Urothelium cell line (cell line): ENCODE measurements around the gene RNF10.
"Not testable (repeated sequence)": the region's sequence is repeated elsewhere in the genome, so short reads cannot be mapped to it uniquely, and the experiment has no call there.

Source experiments
- DNase-seq: peaks from one replicate; pipeline ENCODE4 v3.0.0; 2011; ENCODE audit warnings: low spot score, mixed read lengths
- FAIRE-seq: peaks from 2 replicates; lab custom pipeline; 2011; peaks lifted over from hg19 to GRCh38; lab: Jason Lieb, UNC

Gene RNF10

DNA sequence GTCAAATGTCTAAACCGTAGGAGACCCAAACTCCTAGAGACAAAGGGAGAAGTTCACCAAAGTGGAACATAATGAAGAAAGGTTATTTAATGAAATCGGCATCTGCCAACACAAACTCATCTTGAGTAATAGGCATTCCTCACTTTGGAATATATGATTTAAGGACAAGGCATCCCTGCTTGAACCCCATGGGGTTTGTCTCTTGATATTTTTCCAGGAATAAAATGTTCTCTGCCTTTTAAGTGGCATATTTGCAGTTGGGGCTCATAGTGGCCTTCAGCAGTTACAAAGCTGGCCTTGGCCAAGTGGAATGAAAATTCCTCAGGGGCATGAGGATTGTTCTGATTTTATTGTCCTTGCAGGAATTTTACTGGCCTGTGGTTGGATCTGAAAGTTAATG lies 40.0 kb downstream of the RNF10 start:
- DNase-seq: no peak
- FAIRE-seq: no peak

DNA sequence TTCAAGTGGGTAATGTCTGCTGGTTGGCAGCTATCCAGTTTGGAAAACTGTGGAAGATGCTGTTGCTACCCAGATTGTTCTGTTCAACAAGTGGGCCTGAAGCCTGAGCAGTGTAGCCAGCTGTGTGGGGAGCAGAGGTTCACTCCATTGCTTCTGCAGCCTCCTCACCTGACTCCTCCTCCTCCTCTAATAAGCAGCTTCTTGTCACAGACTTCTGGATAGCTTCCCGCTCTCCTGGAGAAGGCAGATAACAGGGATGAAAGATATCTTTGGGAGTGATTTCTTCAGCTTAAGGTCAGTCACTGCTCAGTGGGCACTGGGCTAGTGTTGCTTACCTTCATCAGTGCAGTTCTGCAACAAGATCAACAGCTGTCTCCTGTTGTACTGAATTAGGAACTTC lies 45.0 kb downstream of the RNF10 start:
- DNase-seq: no peak
- no peak for FAIRE-seq

DNA sequence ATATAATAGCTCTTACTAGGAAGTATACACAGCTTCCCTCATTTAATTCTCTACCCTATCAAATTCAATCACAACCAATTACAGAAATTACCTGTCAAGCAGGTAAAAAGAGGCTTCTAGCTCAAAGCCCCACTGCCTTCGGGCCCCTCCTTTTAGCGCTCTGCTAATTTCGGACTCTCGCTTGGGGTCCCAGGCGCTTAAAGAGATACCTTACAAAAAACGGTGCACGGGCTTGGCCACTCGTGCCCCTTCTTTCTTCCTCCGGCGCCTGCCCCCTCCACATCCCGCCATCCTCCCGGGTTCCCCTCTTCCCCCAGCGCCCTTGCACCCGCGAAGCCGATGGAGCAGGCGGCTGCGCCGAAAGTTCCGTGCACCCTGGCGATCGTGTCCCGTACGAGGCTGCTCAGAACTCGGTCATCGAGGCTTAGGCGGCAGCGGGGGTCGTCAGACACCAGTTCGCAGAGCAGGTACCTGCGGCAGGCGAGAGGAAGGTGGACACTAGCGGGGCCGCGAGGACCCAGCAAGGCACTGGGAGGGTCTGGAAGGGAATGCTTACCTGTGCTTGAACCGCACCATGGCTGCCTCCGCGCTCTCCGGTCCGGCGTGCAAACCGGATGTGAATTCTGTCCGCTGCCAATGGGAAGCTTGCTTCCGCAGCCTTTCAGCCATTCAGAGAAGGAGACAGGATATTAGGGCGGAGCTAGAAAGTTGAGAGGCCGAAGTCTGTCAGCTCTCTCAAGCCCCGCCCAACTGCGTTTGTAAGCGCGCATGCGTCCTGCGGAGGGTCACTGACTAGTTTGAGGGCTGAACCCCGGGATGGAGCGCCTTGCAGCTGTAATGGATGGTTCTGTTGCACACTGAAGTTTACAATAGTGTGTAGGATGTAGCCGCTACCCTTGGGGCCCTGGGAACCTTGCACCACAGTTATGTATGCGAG lies 46.9 kb downstream of the RNF10 start, which contains the start of gene POP5:
TSS of gene POP5 (minus strand) at position 616 of the 937 bp plus-strand sequence. CDS start at position 576, 40 bp downstream.
- DNase-seq (peak; percentile 94), FAIRE-seq (no peak)

DNA sequence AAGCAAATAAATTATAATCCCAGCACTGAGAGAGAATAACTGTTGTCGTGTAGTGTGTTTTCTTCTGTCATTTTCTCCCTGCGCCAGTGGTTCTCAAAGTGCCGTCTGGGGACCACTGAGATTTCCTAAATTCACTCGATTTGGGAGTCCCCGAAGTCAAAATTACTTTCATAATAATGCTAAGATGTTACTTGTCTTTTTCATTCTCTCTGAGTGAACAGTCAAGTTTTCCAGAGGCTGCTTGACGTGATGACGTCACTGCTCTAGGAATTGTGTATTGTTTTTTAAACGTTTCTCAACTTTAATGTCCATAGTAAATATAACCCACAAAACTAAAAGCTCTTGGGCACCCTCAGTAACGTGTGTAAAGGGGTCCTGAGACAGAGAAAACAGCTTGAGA lies 47.8 kb downstream of the RNF10 start:
- DNase-seq (no peak), FAIRE-seq (no peak)

DNA sequence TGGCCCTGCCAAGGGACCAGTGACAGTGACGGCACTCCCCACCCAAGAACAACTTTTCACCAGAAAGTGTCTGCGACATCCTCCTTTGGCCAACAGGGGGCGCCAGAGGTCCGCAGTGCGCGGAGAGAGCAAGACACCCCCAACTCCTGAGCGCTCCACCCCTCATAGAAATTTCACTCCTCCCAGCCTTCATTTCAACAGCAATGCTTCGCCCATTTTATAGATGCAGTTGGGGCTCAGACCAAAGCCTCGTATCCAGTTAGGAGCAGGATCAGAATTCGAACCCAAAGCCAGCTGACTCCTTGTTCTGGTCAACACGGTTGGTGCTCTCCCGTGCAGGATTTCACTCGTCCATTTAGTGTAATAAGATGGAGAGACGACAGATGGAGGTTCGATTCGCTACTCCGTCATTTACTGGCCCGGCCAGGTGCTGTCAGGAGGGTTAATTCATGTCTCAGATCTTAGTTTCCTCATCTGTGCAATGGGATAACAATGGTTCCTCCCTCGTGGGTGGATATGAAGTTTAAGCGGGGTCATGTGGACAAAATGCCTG lies 49.4 kb downstream of the RNF10 start:
- DNase-seq (peak; percentile 71), FAIRE-seq (no peak)

DNA sequence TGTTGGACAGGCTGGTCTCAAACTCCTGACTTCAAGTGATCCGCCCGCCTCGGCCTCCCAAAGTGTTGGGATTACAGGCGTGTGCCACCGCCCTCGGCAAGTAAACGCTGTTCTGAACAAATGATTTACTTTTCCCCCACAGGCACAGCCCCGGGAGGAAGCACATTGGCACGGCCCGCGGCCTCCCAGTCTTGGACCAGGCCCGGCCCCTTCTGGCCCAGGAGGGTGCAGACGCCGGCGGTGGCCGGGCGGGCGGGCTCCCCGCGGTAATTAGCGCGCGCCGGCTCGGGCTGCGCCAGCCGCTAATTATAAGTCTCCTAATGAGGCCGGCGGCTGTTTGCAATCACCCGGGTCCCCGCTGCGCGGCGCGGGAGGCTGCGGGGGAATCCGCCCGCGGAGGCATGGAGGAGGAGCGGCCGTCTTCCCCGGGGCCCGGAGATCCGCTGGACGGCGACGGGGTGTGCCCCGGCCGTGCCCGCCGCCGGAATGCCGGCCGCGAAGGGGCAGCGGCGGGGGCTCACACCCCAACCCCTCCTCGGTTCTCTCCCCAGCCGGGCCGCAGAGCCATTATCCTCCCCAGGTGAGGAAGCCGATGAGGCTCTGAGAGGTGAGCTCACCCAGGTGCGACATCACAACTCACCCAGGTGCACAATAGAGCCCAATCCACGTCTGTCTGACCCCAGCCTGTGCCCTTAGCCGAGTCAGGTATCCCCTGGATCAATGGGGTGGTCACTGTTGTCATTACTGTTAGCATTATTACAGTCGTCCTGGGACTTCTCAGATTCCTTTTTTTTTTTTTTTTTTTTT lies 50.4 kb downstream of the RNF10 start:
- FAIRE-seq: no peak
- no peak for DNase-seq

DNA sequence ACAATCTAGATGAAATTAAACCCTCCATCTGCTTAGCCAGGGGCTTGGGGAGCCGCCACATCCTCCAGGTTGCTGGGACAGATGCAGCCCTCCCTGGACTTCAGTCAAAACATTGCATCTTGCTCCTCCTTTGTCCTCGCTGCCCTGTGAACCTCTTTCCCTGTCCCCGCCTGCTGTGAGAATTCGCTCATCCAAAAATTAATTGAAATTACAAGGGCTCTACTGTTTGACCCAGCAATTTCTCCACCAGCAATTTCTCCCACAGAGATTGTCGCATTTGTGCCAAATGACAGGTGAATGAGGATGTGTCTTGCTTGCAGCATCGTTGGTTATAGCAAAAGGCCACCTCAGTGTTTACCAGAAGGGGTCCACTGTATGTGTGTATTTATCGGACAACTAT lies 52.0 kb downstream of the RNF10 start:
- no peak for DNase-seq
- FAIRE-seq: no peak

DNA sequence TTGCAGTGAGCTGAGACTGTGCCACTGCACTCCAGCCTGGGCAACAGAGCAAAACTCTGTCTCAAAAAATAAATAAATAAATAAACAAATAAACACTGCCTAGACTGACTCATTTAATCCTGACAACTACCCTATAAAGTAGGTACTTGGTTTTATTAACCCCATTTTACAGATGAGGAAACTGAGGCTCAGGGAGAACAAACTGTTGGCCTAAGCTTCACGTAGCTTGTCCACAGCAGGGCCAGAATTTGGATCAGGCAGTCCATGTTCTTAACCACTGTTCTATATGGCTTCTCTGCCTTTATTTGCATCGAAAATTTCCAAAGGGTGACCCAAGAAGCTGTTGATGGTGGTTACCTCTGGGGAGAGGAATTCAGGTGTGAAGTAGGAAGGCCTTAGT lies 52.7 kb downstream of the RNF10 start:
- DNase-seq: no peak
- no peak for FAIRE-seq

DNA sequence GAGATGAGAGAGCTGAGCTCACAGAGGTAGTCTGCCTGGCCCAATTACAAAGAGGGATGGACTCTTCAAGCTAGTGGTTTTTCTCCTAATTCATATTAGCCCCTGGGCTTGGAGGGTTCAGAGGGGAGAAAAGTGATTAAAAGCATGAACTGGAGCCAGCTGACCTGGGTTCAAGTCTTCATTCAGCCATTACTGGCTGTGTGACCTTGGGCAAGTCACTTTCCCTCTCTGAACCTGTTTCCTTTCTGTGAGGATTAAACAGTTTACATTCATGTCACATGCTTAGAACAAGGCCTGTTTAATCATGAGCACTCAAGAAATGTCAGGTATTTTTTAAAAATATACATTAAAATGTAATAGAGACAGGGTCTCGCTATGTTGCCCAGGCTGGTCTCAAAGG lies 54.2 kb downstream of the RNF10 start:
- DNase-seq (no peak), FAIRE-seq (no peak)

DNA sequence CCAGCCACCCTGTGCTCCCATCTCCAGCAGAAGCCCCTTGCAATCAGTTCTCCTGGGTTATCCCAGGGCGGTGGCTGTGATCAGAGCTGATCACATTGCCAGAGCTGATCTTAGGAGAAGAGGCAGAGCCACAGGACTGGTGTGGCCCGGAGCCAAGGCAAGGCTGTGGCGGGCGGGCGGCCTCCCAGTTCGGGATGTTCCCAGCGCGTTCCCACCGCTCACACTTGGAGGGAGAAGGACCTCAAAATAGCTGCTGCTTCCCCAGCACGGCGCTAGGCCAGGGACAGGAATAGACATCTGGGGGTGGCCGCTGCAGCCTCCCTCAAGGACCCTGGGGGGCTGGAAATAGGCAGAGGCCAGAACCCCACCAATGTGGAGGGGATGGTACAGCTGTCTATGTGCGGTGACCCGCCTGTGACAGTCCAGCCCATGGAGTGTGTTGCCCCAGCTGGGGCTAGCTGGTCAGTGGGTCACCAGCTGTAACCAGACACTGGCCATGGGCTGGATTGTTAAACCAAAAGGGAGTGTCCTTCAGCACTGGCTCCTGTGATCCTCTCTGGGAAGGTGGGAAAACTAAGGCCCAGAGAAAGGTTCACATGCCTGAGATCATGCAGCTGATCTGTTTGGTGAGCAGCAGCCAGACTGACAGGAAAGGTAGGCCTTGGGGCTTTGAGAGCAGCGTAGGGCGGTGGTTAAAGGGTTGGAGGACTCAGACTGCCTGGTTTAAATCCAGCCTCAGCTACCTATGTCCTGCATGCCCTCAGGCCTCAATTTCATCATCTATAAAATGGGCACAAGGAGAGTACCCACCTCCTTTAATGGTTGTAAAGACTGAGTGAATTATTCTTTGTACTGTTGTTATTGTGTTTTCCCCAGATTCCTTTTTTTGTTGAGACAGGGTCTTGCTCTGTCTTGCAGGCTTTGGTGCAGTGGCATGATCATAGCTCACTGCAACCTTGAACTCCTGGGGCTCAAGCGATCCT lies 55.1 kb downstream of the RNF10 start:
- FAIRE-seq: no peak

DNA sequence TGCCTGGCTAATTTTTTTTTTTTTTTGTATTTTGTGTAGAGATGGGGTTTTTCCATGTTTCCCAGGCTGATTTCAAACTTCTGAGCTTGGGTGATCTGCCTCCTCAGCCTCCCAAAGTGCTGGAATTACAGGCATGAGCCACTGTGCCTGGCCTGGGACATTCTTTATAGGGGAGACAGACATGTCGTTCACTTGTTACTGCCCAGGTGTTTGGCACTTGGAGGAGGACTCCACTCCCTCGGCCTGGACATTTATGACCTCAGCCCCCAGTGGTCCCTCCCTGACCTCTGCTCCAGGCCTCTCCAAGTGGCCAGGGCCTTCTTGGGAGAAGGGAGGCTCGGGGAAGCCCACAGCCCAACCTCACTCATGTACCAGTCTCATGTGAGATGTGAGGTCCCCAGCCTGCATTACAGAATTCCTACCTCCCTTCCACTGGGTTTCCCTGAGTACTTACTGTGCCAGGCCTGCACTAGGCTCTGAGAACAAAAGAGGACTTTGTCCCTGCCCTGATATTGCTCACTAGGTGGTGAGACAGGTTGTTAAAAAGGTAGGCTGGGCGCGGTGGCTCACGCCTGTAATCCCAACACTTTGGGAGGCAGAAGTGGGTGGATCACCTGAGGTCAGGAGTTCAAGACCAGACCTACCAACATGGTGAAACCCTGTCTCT lies 56.7 kb downstream of the RNF10 start:
- no peak for DNase-seq
- no peak for FAIRE-seq

More for the DNA sequence above, 55.1 kb downstream of the RNF10 start:
- DNase-seq: no peak

DNA sequence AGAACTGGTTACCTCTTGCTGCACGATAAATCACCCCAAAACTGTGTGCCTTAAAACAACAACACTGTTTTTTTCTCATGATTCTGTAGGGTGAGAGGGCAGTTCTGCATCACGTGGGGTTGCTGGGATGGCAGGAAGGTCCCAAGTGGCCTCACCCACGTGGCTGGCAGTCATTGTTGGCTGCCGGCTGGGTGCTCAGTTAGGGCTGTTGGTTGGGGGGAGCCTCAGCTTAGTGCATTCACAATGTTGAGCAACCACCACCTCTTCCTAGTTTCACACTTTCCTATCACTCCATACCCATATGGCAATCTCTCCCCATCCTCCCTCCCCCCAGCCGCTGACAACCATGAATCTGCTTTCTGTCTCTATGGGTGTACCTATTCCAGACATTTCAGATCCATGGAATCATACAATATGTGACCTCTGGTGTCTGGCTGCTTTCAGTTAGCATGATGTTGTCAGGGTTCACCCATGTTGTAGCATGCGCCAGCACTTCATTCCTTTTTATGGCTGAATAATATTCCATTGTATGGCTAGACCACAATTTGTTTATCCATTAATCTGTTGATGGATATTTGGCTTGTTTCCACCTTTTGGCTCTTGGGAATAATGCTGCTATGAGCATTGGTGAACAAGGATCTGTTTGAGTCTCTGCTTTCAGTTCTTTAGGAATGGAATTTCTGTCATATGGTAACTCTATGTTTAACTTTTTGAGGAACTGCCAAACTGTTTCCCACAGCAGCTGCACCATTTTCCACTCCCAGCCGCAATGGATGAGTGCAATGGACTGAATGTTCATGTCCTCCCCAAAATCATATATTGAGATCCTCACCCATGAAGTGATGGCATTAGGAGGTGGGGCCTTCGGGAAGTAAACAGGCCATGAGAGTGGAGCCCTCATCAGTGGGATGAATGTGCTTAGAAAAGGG lies 58.2 kb downstream of the RNF10 start:
- no peak for FAIRE-seq
- DNase-seq: no peak

DNA sequence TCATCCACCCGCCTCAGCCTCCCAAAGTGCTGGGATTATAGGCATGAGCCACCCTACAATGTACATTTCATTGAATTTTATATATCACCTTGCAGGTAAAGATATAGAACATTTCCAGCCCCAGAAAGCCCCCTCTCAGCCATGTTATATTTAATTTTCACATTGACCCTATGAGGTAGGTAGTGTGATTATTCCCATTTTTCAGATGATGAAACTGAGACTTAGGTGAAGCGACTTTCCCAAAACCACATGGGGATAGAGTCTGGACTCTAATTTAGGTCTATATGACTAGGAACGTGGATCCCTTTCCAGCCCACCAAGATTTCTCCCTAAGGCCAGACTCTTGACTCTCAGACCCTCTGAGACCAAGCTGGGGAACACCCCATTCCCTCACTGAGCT lies 62.7 kb downstream of the RNF10 start:
- FAIRE-seq: no peak

DNA sequence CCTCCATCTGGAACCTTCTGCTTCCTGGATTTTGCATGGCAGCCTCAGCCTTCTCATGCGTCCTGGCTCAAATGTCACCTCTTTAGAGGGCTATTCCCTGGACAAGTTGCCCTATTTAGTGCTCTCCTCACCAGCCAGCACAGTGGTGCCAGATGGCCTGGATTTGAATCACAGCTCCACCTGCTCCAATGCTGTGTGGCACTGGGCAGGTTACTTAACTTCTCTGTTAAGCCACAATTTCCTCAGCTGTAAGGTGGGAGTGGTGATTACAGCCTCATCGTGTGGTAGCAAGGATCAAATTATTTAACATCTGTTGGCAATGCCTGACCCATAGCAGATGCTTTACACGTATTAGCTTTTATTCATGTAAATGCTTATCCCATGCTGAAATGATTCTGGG lies 63.7 kb downstream of the RNF10 start:
- DNase-seq (no peak), FAIRE-seq (no peak)

More for the DNA sequence above, 62.7 kb downstream of the RNF10 start:
- DNase-seq: no peak

DNA sequence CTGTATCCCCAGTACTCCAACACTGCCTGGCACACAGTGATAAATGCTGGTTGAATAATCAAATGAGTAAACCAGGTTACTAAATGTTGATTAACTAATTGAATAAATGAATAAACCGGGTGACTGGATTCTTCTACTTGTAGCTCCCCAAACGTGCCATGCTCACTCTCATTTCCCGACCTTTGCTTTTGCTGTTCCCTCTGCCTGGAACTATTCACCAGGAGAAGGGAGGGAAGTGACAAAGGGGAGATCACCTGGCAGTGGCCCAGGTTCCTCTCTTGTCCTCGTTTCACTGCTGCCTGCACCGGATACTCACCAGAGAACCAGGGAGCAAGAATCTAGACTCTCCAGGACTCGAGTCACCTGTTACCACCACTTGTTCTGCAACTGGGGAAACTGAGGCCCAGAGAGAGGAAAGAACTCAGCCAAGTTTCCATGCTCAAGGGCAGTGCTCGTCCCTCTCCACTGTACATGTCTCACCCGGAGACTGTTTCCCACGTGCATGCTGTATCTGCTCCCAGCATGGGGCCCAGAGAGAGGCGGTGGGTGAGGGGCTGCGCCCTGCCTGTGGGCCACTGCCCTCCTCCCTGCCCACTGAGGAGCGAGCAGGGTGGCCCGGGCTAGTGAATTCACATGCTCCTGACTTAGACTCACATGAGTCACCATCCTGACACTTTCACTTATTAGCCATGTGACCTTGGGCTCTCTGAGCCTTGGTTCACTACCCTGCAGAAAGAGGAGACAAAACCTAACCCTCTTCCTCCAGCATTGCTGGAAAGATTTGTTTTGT lies 64.7 kb downstream of the RNF10 start:
- FAIRE-seq: no peak
- peak; percentile 68 for DNase-seq

DNA sequence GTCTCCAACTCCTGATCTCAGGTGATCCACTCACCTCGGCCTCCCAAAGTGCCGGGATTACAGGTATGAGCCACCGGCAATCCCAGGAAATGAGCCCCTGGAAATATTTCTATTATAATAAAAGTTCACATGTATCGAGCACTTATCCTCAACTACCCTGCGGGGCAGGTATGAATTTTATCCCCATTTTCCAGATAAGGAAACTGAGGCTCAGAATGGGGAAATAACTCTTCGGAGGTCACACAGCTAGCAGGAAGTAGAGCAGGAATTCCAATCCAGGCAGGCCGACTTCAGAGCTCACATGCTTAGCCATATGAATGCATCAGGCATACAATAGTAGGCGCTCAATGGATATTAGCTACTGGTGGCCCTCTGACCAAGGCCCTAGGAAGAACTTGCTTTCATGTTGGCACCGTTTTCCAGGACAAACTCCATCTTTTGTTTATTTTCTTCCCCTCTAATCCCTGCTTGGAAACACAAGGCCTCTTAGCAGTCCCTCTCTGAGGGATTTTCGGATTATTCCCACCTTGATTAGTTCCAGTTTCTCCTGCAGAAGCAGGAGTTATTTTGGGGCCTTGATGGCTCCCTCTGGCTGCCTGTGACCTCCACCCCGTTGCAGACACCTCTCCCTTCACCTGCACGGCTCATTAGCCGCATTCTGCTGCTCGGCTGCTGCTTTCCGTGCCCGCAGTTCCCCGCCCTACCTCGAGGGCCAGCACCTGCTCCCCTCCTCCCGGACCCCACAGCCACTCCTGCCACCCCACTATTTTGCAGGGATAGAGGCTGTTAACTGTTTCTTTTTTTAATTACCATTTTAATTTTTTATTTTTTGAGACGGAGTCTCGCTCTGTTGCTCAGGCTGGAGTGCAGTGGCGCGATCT lies 65.8 kb downstream of the RNF10 start:
- FAIRE-seq: no peak
- no peak for DNase-seq

DNA sequence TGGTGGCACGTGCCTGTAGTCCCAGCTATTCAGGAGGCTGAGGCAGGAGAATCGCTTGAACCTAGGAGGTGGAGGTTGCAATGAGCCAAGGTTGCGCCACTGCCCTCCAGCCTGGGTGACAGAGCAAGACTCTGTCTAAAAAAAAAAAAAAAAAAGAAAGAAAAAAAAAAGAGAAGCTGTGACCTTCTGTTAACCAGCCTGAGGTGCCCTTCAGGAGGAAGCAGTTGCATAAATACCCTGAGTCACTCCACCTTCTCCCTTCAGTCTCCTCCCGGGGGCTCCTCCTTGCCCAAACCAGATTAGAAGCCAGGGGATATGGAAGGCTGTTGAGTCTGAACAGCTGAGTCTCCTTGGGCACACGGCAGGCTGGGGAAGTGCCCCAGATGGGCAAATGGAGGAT lies 68.3 kb downstream of the RNF10 start:
- FAIRE-seq, DNase-seq: not testable (repeated sequence)
